Gastrocnemius medialis (tissue), 4 donors: ENCODE results near the gene SEMA6B. TPM values are rescaled to one million over a fixed set of nuclear protein-coding genes. Genes with fewer than 3 reads are reported as not detected.

Experiments
- ATAC-seq, 2 donors: fragments of 150-250 bp; one replicate each; pipeline ENCODE4 v1.9.1; 2016
- DNase-seq, 2 donors: peaks; one replicate each; pipeline ENCODE4 v3.0.0-alpha.2; 2019
- H3K27ac ChIP-seq, 4 donors: fragments of 200-600 bp; sonication (generic); 1 replicate in 1 of 4; 2 replicates in 3 of 4; pipeline ENCODE4 v1.5.1; 2016 to 2018; ENCODE audit warnings: mild to moderate bottlenecking in 2 of 4, moderate library complexity in 1 of 4
- H3K27me3 ChIP-seq, 3 donors: fragments of 200-600 bp; sonication (generic) in 2 of 3; 1 replicate in 1 of 3; 2 replicates in 2 of 3; pipeline versions ENCODE4 v1.5.1 to v1.6.0; 2016 to 2019; ENCODE audit warnings: mild to moderate bottlenecking in 1 of 3, moderate library complexity in 1 of 3
- H3K36me3 ChIP-seq, 2 donors: fragments of 200-600 bp; sonication (generic) in 1 of 2; one replicate each; pipeline ENCODE4 v1.5.1; 2017 to 2018
- H3K4me1 ChIP-seq, 2 donors: fragments of 200-600 bp; sonication (generic) in 1 of 2; one replicate each; pipeline ENCODE4 v1.5.1; 2016 to 2017; ENCODE audit warnings: mild to moderate bottlenecking in 2 of 2
- H3K4me3 ChIP-seq, 4 donors: fragments of 200-600 bp; sonication (generic) in 3 of 4; 1 replicate in 1 of 4; 2 replicates in 3 of 4; pipeline ENCODE4 v1.5.1; 2016 to 2019; ENCODE audit warnings: mild to moderate bottlenecking in 2 of 4
- H3K9me3 ChIP-seq, 3 donors: fragments of 200-600 bp; sonication (generic) in 2 of 3; 1 replicate in 1 of 3; 2 replicates in 2 of 3; pipeline ENCODE4 v1.5.1; 2016 to 2019
- CTCF ChIP-seq, 5 experiments: fragments of 450-650 bp in 3 of 5; fragments of 200-600 bp in 2 of 5; sonication (generic) in 2 of 5; IDR thresholded peaks in 4 of 5; conservative IDR thresholded peaks in 1 of 5; 1 replicate in 4 of 5; 2 replicates in 1 of 5; pipeline ENCODE4 v1.5.1; 2016 to 2019; ENCODE audit warnings: antibody characterized with exemption in 5 of 5, mild to moderate bottlenecking in 3 of 5, moderate library complexity in 3 of 5
- POLR2A ChIP-seq, 2 donors: fragments of 450-650 bp; IDR thresholded peaks; one replicate each; pipeline ENCODE4 v1.6.1; 2017; ENCODE audit warnings: antibody characterized with exemption in 2 of 2, mild to moderate bottlenecking in 2 of 2, moderate library complexity in 2 of 2
- in situ Hi-C, 4 donors: fragments of 200-750 bp; cut with MboI; loops; one replicate each; pipeline versions ENCODE4 v1.15.0 to v1.8.0; 2017; ENCODE audit warnings: low sequenced_read_pairs in 4 of 4
- intact Hi-C: fragments of 100-400 bp; cut with DNase I; formaldehyde crosslinking; loops from one replicate; pipeline ENCODE4 v1.15.1; 2023; ENCODE audit warnings: low total_unique reads
- total RNA-seq, 4 donors: library from RNA; depleted of rRNA; stranded (reverse); fragments of >200 nt; gene quantifications; one replicate each; pipeline versions ENCODE4 v1.1.0 to v1.2.3, GENCODE V29; 2016

Gene SEMA6B
- total RNA-seq, 4 donors from 2014 or later, result 1.4 to 3.3 (median 2.6) TPM

GRCh38 chr19:4506449-4507149, 52.9 kb downstream of the SEMA6B start:
- Histone ChIP-seq H3K27me3 (no peaks in the 10 kb centered on the region), H3K9me3 (no peaks in the 10 kb centered on the region), H3K4me1 (peaks cover 34 to 49% of the 10 kb centered on the region in 2 donors), H3K4me3 (no peak overlapping the region), H3K27ac (peak overlapping the region; percentile 51 to 99 (median 72)), H3K36me3 (peaks cover 0 to 55% of the 10 kb centered on the region in 2 donors)
- ATAC-seq (no peak), DNase-seq (no peak)
- intact Hi-C loops (no loop called here), in situ Hi-C loops (no loop called here)
- peak in 1 of 5 experiments; percentile 17 for TF ChIP-seq CTCF (IDR thresholded peaks at IDR 0.05 in 4 of 5, conservative IDR thresholded peaks at IDR 0.05 in 1 of 5)
- no peak for TF ChIP-seq POLR2A (IDR thresholded peaks at IDR 0.05)

- no peak for DNase-seq
- Histone ChIP-seq H3K27me3 (no peaks in the 10 kb centered on the region), H3K9me3 (no peaks in the 10 kb centered on the region), H3K4me3 (no peak overlapping the region), H3K27ac (peak overlapping the region; percentile 51 to 99 (median 72)), H3K36me3 (peaks cover 0 to 61% of the 10 kb centered on the region in 2 donors), H3K4me1 (peaks cover 34 to 42% of the 10 kb centered on the region in 2 donors)
- intact Hi-C loops, result no loop called here
- no peak for ATAC-seq
- in situ Hi-C loops, result no loop called here
- TF ChIP-seq POLR2A (IDR thresholded peaks at IDR 0.05) (no peak), CTCF (IDR thresholded peaks at IDR 0.05 in 4 of 5, conservative IDR thresholded peaks at IDR 0.05 in 1 of 5) (no peak)
Observed at GRCh38 chr19:4505570-4506448, 53.7 kb downstream of the SEMA6B start.

- Histone ChIP-seq H3K4me1 (peaks cover 34 to 37% of the 10 kb centered on the region in 2 donors), H3K27ac (peak overlapping the region; percentile 36 to 99 (median 72))
- in situ Hi-C loops, result no loop called here
Observed at GRCh38 chr19:4504891-4505569, 54.5 kb downstream of the SEMA6B start.

More at GRCh38 chr19:4504891-4505569, 54.5 kb downstream of the SEMA6B start:
- intact Hi-C loops, result no loop called here
- Histone ChIP-seq H3K4me3 (no peak overlapping the region), H3K27me3 (no peaks in the 10 kb centered on the region), H3K9me3 (no peaks in the 10 kb centered on the region), H3K36me3 (peaks cover 0 to 61% of the 10 kb centered on the region in 2 donors)
- ATAC-seq, result peak in 1 of 2 donors; percentile 19
- no peak for DNase-seq
- no peak for TF ChIP-seq CTCF (IDR thresholded peaks at IDR 0.05 in 4 of 5, conservative IDR thresholded peaks at IDR 0.05 in 1 of 5)
- no peak for TF ChIP-seq POLR2A (IDR thresholded peaks at IDR 0.05)
